Measurements from ENCODE around the gene RASGRP1.

The RASGRP1 gene

DNA sequence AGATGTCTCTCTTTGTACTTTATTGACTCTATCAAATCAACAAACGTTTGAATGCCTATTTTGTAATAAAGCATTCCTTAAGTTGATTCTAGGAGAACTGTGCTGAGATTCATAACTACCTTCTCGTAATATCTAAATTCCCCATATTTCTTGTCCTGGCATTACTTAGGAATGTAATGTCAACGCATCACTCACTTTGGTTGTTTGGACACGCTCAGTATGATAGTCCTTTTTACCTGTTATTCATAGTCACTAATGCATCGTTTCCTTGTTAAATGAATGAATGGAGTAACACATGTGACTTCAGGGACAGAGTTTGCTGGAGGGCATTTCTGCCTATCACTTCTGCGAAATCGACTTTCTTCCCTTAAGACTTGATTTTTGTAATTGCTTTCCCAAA, 44.1 kb upstream of the RASGRP1 start:
- H3K4me2 ChIP-seq (ENCODE audit: low read length), result no peak overlapping the region
- no peak overlapping the region for H2AFZ ChIP-seq (ENCODE audit: low read length)
- H3K9me2 ChIP-seq (ENCODE audit: low read depth, low read length), result no peaks in the 10 kb centered on the region
- H3K9ac ChIP-seq (ENCODE audit: low read length), result no peak overlapping the region
- H4K20me1 ChIP-seq (ENCODE audit: insufficient read depth, low read length), result no peaks in the 10 kb centered on the region
- H3K9me3 ChIP-seq (ENCODE audit: low read length), result no peaks in the 10 kb centered on the region
- H3K36me3 ChIP-seq (ENCODE audit: insufficient read depth, low read length), result no peaks in the 10 kb centered on the region
- H3K79me2 ChIP-seq (ENCODE audit: insufficient read depth, low read length), result no peaks in the 10 kb centered on the region
- TF ChIP-seq EZH2 (IDR thresholded peaks at IDR 0.05; ENCODE audit: borderline replicate concordance, low read length), result no peak
- TF ChIP-seq, protein P1, sequence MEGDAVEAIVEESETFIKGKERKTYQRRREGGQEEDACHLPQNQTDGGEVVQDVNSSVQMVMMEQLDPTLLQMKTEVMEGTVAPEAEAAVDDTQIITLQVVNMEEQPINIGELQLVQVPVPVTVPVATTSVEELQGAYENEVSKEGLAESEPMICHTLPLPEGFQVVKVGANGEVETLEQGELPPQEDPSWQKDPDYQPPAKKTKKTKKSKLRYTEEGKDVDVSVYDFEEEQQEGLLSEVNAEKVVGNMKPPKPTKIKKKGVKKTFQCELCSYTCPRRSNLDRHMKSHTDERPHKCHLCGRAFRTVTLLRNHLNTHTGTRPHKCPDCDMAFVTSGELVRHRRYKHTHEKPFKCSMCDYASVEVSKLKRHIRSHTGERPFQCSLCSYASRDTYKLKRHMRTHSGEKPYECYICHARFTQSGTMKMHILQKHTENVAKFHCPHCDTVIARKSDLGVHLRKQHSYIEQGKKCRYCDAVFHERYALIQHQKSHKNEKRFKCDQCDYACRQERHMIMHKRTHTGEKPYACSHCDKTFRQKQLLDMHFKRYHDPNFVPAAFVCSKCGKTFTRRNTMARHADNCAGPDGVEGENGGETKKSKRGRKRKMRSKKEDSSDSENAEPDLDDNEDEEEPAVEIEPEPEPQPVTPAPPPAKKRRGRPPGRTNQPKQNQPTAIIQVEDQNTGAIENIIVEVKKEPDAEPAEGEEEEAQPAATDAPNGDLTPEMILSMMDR (IDR thresholded peaks at IDR 0.05; ENCODE audit: low read length), result no peak
- H3F3A ChIP-seq (ENCODE audit: insufficient read depth, low read length), result no peaks in the 10 kb centered on the region
- no peak overlapping the region for H3K27ac ChIP-seq (ENCODE audit: low read depth, low read length, poor library complexity, severe bottlenecking)
- H3K4me1 ChIP-seq (ENCODE audit: insufficient read depth, low read length, severe bottlenecking), result peaks cover 13% of the 10 kb centered on the region
- no peak overlapping the region for H3K4me3 ChIP-seq (ENCODE audit: low read depth, low read length, poor library complexity, severe bottlenecking)
- H3K27me3 ChIP-seq (ENCODE audit: insufficient read depth, low read length), result no peaks in the 10 kb centered on the region

DNA sequence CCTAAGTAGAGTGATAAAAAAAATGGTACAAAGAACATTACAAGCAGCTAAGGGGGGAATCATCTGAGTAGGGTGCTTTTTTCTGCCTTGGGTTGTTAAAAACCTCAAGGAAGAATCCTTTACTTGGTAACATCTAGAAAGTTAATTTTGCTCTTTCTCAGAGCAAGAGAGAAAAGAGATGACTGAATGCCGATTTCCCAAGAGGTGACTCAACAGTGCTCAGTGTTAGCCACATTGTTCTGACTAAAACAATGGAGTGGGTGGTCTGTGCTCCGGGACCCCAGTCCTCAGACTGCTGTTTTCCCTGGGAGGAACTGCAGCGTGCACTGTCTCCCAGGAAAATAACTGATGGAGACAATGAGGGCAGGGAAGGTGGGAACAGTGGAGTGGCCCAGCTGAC, 41.1 kb upstream of the RASGRP1 start:
- H3K27me3 ChIP-seq (ENCODE audit: insufficient read depth, low read length), result no peaks in the 10 kb centered on the region
- no peak overlapping the region for H2AFZ ChIP-seq (ENCODE audit: low read length)
- H3K9me3 ChIP-seq (ENCODE audit: low read length), result no peaks in the 10 kb centered on the region
- peaks cover 14% of the 10 kb centered on the region for H3K4me1 ChIP-seq (ENCODE audit: insufficient read depth, low read length, severe bottlenecking)
- no peaks in the 10 kb centered on the region for H3K79me2 ChIP-seq (ENCODE audit: insufficient read depth, low read length)
- no peaks in the 10 kb centered on the region for H3F3A ChIP-seq (ENCODE audit: insufficient read depth, low read length)
- no peaks in the 10 kb centered on the region for H4K20me1 ChIP-seq (ENCODE audit: insufficient read depth, low read length)
- no peak overlapping the region for H3K9ac ChIP-seq (ENCODE audit: low read length)
- no peaks in the 10 kb centered on the region for H3K36me3 ChIP-seq (ENCODE audit: insufficient read depth, low read length)
- H3K4me3 ChIP-seq (ENCODE audit: low read depth, low read length, poor library complexity, severe bottlenecking), result no peak overlapping the region
- H3K9me2 ChIP-seq (ENCODE audit: low read depth, low read length), result no peaks in the 10 kb centered on the region
- no peak for TF ChIP-seq EZH2 (IDR thresholded peaks at IDR 0.05; ENCODE audit: borderline replicate concordance, low read length)
- TF ChIP-seq, protein P1 (IDR thresholded peaks at IDR 0.05; ENCODE audit: low read length), result no peak
- H3K27ac ChIP-seq (ENCODE audit: low read depth, low read length, poor library complexity, severe bottlenecking), result no peak overlapping the region
- no peak overlapping the region for H3K4me2 ChIP-seq (ENCODE audit: low read length)

DNA sequence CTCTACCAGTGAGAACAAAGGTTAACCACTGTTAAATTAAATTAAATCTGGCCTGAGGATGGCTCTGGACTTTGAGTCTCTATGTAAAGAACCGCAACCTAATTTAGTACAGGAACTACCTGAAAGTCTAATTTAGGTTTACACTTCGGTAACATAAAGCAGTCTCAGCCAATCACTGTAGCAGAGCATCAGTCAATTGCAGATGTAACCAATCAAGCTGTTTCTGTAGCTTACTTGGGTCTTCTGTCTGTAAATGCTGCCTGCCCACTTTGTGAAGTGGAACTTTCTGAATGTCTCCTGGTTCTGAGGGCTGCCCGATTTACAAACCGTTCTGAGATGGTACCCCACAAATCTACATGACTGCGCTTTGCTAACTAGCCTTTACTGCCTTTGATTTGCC, 39.1 kb upstream of the RASGRP1 start:
- no peaks in the 10 kb centered on the region for H3K36me3 ChIP-seq (ENCODE audit: insufficient read depth, low read length)
- no peak overlapping the region for H3K4me3 ChIP-seq (ENCODE audit: low read depth, low read length, poor library complexity, severe bottlenecking)
- peaks cover 17% of the 10 kb centered on the region for H3K4me1 ChIP-seq (ENCODE audit: insufficient read depth, low read length, severe bottlenecking)
- H3K9me3 ChIP-seq (ENCODE audit: low read length), result no peaks in the 10 kb centered on the region
- no peaks in the 10 kb centered on the region for H3K9me2 ChIP-seq (ENCODE audit: low read depth, low read length)
- no peak overlapping the region for H2AFZ ChIP-seq (ENCODE audit: low read length)
- TF ChIP-seq, protein P1 (IDR thresholded peaks at IDR 0.05; ENCODE audit: low read length), result no peak
- TF ChIP-seq EZH2 (IDR thresholded peaks at IDR 0.05; ENCODE audit: borderline replicate concordance, low read length), result no peak
- H3K79me2 ChIP-seq (ENCODE audit: insufficient read depth, low read length), result no peaks in the 10 kb centered on the region
- no peak overlapping the region for H3K9ac ChIP-seq (ENCODE audit: low read length)
- H3F3A ChIP-seq (ENCODE audit: insufficient read depth, low read length), result no peaks in the 10 kb centered on the region
- no peaks in the 10 kb centered on the region for H4K20me1 ChIP-seq (ENCODE audit: insufficient read depth, low read length)
- H3K27ac ChIP-seq (ENCODE audit: low read depth, low read length, poor library complexity, severe bottlenecking), result no peak overlapping the region
- H3K4me2 ChIP-seq (ENCODE audit: low read length), result no peak overlapping the region
- H3K27me3 ChIP-seq (ENCODE audit: insufficient read depth, low read length), result no peaks in the 10 kb centered on the region
